IMR-90 (cell line): ENCODE measurements around the gene ASPG. TPM values are rescaled to one million over a fixed set of nuclear protein-coding genes. Genes with fewer than 3 reads are reported as not detected.

Source experiments
- ATAC-seq: fragments of 200-7000 bp; cut with Tn5 transposase; 2 replicates; pipeline ENCODE4 v1.9.1; 2020; ENCODE audit warnings: low read depth, mild to moderate bottlenecking, moderate library complexity
- BruUV-seq: library from RNA; stranded (reverse); fragments of 400-500 nt; replicated peaks from 2 replicates; lab custom pipeline; 2021; lab: Mats Ljungman, UMichigan
- CTCF ChIA-PET: fragments of 300-600 bp; formaldehyde crosslinking; extraction: SDS; loops from one replicate; lab custom pipeline; 2021; ENCODE audit warnings: antibody characterized with exemption; lab: Yijun Ruan, JAX
- POLR2A ChIA-PET: fragments of 300-600 bp; sonication (Branson Sonifier 250); formaldehyde crosslinking; loops from one replicate; lab custom pipeline; 2022; ENCODE audit warnings: antibody characterized with exemption; ENCODE audit not compliant: unreplicated experiment; lab: Charles Lee
- DNase-seq: peaks from one replicate; pipeline ENCODE4 v3.0.0; 2013
- H2AFZ ChIP-seq: replicated peaks from 2 replicates; pipeline ENCODE3; 2013; ENCODE audit warnings: low read length, mild to moderate bottlenecking; ENCODE audit not compliant: poor library complexity
- H2AK5ac ChIP-seq: 2 replicates; pipeline ENCODE4 v1.6.1; 2013; ENCODE audit warnings: low read depth, low read length, inconsistent platforms
- H2AK9ac ChIP-seq: replicated peaks from 2 replicates; pipeline ENCODE3; 2013; ENCODE audit warnings: mild to moderate bottlenecking, low read depth, low read length, moderate library complexity; ENCODE audit not compliant: poor library complexity
- H2BK120ac ChIP-seq: 2 replicates; pipeline ENCODE4 v1.6.1; 2013; ENCODE audit warnings: low read depth, low read length, inconsistent platforms
- H2BK15ac ChIP-seq: 3 replicates; pipeline ENCODE4 v1.6.1; 2013; ENCODE audit warnings: low read depth, low read length, inconsistent platforms
- H2BK20ac ChIP-seq: 2 replicates; pipeline ENCODE4 v1.6.1; 2013; ENCODE audit warnings: low read depth, mild to moderate bottlenecking, inconsistent platforms, low read length, moderate library complexity
- H2BK5ac ChIP-seq: 2 replicates; pipeline ENCODE4 v1.6.1; 2013; ENCODE audit warnings: mild to moderate bottlenecking, low read depth, low read length, inconsistent platforms; ENCODE audit not compliant: poor library complexity, severe bottlenecking
- H3K14ac ChIP-seq: replicated peaks from 2 replicates; pipeline ENCODE4 v1.6.1; 2013; ENCODE audit warnings: low read depth, low read length, inconsistent platforms
- H3K18ac ChIP-seq: 2 replicates; pipeline ENCODE4 v1.6.1; 2013; ENCODE audit warnings: low read depth, low read length, control low read depth
- H3K23ac ChIP-seq: 2 replicates; pipeline ENCODE4 v1.6.1; 2013; ENCODE audit warnings: low read depth, low read length, inconsistent platforms
- H3K27ac ChIP-seq: 2 replicates; pipeline ENCODE4 v1.5.1; 2013; ENCODE audit warnings: mild to moderate bottlenecking, control low read depth, low read length; ENCODE audit not compliant: insufficient read depth
- H3K27me3 ChIP-seq: 2 replicates; pipeline ENCODE4 v1.6.1; 2013; ENCODE audit warnings: low read length; ENCODE audit not compliant: control insufficient read depth, insufficient read depth
- H3K36me3 ChIP-seq: 2 replicates; pipeline ENCODE4 v1.6.1; 2013; ENCODE audit warnings: low read length, mixed read lengths; ENCODE audit not compliant: control insufficient read depth, insufficient read depth
- H3K4ac ChIP-seq: 2 replicates; pipeline ENCODE4 v1.6.1; 2013; ENCODE audit warnings: low read depth, low read length, inconsistent platforms
- H3K4me1 ChIP-seq: 2 replicates; pipeline ENCODE4 v1.6.1; 2013; ENCODE audit warnings: low read length, mixed read lengths; ENCODE audit not compliant: control insufficient read depth, insufficient read depth
- H3K4me2 ChIP-seq: 2 replicates; pipeline ENCODE4 v1.6.1; 2013; ENCODE audit warnings: low read depth, mild to moderate bottlenecking, control low read depth, low read length, moderate library complexity
- H3K4me3 ChIP-seq: 2 replicates; pipeline ENCODE4 v1.5.1; 2013; ENCODE audit warnings: low read depth, mild to moderate bottlenecking, control low read depth, low read length, moderate library complexity; ENCODE audit not compliant: insufficient read depth
- H3K56ac ChIP-seq: 2 replicates; pipeline ENCODE4 v1.6.1; 2013; ENCODE audit warnings: low read length, inconsistent platforms; ENCODE audit not compliant: insufficient read depth; ENCODE audit errors: extremely low read depth
- H3K79me1 ChIP-seq, 2 experiments: 2 replicates each; pipeline ENCODE4 v1.6.1; 2013; ENCODE audit warnings: low read length in 2 of 2, inconsistent platforms in 1 of 2, low read depth in 1 of 2
- H3K9ac ChIP-seq: 2 replicates; pipeline ENCODE4 v1.6.1; 2013; ENCODE audit warnings: low read depth, low read length, control low read depth
- H3K9me1 ChIP-seq: 2 replicates; pipeline ENCODE4 v1.6.1; 2013; ENCODE audit warnings: low read length, inconsistent platforms; ENCODE audit not compliant: insufficient read depth
- H3K9me3 ChIP-seq: 2 replicates; pipeline ENCODE4 v1.6.1; 2013; ENCODE audit warnings: low read length; ENCODE audit not compliant: control insufficient read depth, insufficient read depth
- H4K20me1 ChIP-seq: 2 replicates; pipeline ENCODE4 v1.6.1; 2013; ENCODE audit warnings: low read length, inconsistent platforms; ENCODE audit not compliant: insufficient read depth
- H4K5ac ChIP-seq: 2 replicates; pipeline ENCODE4 v1.6.1; 2013; ENCODE audit warnings: mild to moderate bottlenecking, low read depth, low read length, control low read depth
- H4K8ac ChIP-seq, 2 experiments: 2 replicates each; pipeline ENCODE4 v1.6.1; 2013; ENCODE audit warnings: low read depth in 2 of 2, low read length in 2 of 2, control low read depth in 1 of 2, inconsistent platforms in 1 of 2
- H4K91ac ChIP-seq: 2 replicates; pipeline ENCODE4 v1.6.1; 2013; ENCODE audit warnings: low read depth, low read length, inconsistent platforms; ENCODE audit not compliant: insufficient read depth
- MXI1 ChIP-seq: IDR thresholded peaks from 2 replicates; pipeline ENCODE4 v1.6.1; 2012; ENCODE audit warnings: low read depth, mild to moderate bottlenecking, low read length, moderate library complexity, borderline replicate concordance
- RCOR1 ChIP-seq: IDR thresholded peaks from 2 replicates; pipeline ENCODE4 v1.6.1; 2012; ENCODE audit warnings: mild to moderate bottlenecking, low read length, improper control_type of control experiment; ENCODE audit not compliant: insufficient replicate concordance
- WGBS, 2 experiments: methylation state at CpG; one replicate each; pipeline versions ENCODE4 v1.1.5 to v1.1.7; 2013; ENCODE audit warnings: missing lambda C conversion rate in 2 of 2; ENCODE audit not compliant: insufficient read length in 1 of 2; ENCODE audit errors: extremely low coverage in 2 of 2; 5-methylcytosine and 5-hydroxymethylcytosine counted together
- dilution Hi-C: fragments of 300-500 bp; cut with HindIII; formaldehyde crosslinking; loops from one replicate; pipeline ENCODE4 v1.14.3; 2018; ENCODE audit warnings: low sequenced_read_pairs; ENCODE audit not compliant: unreplicated experiment
- in situ Hi-C: fragments of 300-500 bp; cut with MboI; formaldehyde crosslinking; loops from 3 replicates; pipeline ENCODE4 v1.14.3; 2019; ENCODE audit warnings: low sequenced_read_pairs, inconsistent platforms, mixed read lengths
- intact Hi-C: fragments of 100-400 bp; cut with micrococcal nuclease; formaldehyde crosslinking; loops from 2 replicates; pipeline ENCODE4 v1.10.0; 2022
- polyA plus RNA-seq, 3 experiments: library from polyadenylated mRNA; depleted of rRNA; stranded (reverse); fragments of >200 nt; gene quantifications; 2 replicates each; pipeline ENCODE4 v1.2.3, GENCODE V29; 2012; ENCODE audit warnings: low replicate concordance in 1 of 3
- total RNA-seq: library from RNA; depleted of rRNA; stranded (reverse); fragments of >200 nt; gene quantifications from 2 replicates; pipeline ENCODE4 v1.2.3, GENCODE V29; 2012

ASPG gene
- total and polyA plus RNA-seq, 2 of the 4 experiments (the other 2 are of a cell fraction): not detected

DNA sequence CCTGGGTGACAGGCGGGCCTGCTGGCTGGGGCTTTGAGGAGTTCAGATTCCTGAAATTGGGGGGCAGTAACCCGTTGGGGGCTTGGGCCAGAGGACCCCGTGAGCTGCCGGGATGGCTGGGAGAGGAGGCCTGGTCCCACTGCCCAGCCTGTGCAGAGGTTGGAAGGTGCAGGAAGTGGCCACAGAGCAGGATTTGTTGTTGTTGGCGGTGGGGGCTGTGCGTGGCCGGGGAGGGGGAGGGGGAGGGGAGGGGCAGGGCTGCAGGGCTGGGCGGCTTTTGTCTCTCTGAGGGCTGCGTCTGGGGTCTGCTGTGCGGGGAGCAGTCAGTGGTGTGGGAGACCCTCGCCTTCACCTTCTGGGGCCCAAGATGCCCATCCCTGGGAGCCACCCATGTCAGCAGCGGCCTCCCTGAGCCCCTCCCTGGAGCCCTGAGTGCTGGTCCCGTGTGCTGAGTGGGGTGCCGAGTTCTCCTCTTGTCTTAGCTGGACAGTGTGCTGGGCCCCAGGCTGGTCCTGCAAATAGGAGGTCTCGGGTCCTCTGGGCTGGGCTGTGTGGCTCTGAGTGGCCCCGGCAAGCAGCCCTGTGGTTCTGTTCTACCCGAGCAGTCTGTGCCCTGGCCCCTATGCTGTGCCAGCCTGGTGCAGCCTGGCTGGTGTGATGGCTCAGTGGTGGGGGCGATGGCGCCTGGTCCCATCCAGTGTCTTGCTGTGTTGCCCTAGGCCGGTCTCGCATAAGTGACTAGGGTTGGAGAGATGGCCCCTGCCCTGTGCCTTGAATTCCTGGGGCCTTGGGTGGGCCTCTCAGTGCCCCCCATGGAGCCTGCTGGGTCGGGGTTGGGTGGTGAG lies 63.2 kb downstream of the ASPG start (continued):
- TF ChIP-seq RCOR1: no peak

DNA sequence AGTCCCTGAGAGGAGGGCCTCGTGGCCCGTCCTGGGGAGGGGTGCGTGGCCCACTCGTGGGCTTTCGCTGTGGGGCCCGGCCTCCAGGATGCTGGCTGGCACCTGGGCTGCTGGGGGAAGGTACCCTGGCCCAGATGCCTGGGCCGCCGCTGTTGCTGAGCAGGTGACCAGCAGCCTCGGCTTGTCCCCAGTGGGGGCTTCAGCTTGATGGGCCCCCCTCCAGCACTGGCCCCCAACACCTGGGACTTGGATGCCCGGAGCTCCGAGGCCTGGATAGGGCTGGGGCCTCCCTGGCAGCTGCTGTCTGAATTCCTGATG lies 63.7 kb downstream of the ASPG start:
- H3K4me2 ChIP-seq: no peak overlapping the region
- no peak overlapping the region for H3K14ac ChIP-seq
- no peak overlapping the region for H2BK20ac ChIP-seq
- H3K4ac ChIP-seq: no peak overlapping the region
- no peak overlapping the region for H4K8ac ChIP-seq
- no peak overlapping the region for H2BK5ac ChIP-seq
- no peak overlapping the region for H2BK120ac ChIP-seq
- H3K9me1 ChIP-seq: no peaks in the 10 kb centered on the region
- no peak overlapping the region for H3K27ac ChIP-seq
- no peak overlapping the region for H2BK15ac ChIP-seq
- DNase-seq (no peak), ATAC-seq (no peak)
- H3K4me3 ChIP-seq: no peak overlapping the region
- H4K5ac ChIP-seq: no peak overlapping the region
- H3K9me3 ChIP-seq: no peaks in the 10 kb centered on the region; the same call in 1 of the 2 replicates
- no peak overlapping the region for H3K18ac ChIP-seq
- no peak overlapping the region for H4K91ac ChIP-seq
- H3K56ac ChIP-seq: no peak overlapping the region
- no peaks in the 10 kb centered on the region for H3K36me3 ChIP-seq
- H3K9ac ChIP-seq: no peak overlapping the region
- no peaks in the 10 kb centered on the region for H4K20me1 ChIP-seq
- no peak overlapping the region for H3K23ac ChIP-seq
- dilution Hi-C loops: no loop called here
- ChIA-PET POLR2A (no interaction called here), CTCF (no interaction called here)
- no peak overlapping the region for H2AFZ ChIP-seq
- no peak for TF ChIP-seq MXI1
- H3K27me3 ChIP-seq: no peaks in the 10 kb centered on the region; the same call in 1 of the 2 replicates
- no CpG with 5 or more reads among the region's 11 CpGs for whole genome bisulfite sequencing, 2 experiments
- intact Hi-C loops: no loop called here
- BruUV-seq: no TSS peak
- in situ Hi-C loops: no loop called here
- no peaks in the 10 kb centered on the region for H3K4me1 ChIP-seq
- no peak overlapping the region for H2AK5ac ChIP-seq
- no peak overlapping the region for H2AK9ac ChIP-seq
- H3K79me1 ChIP-seq: no peaks in the 10 kb centered on the region
